K562 (cell line): ENCODE data around the gene FUT6. TPM values are rescaled to one million over a fixed set of nuclear protein-coding genes. Genes with fewer than 3 reads are reported as not detected.

ENCODE experiments used
- CHD1 ChIP-seq: fragments of 200-600 bp; sonication (generic); IDR thresholded peaks from one replicate; pipeline ENCODE4 v1.6.1; 2012; ENCODE audit warnings: mild to moderate bottlenecking, moderate library complexity, low read length, inconsistent platforms
- ILF3 ChIP-seq: fragments of 450-650 bp; IDR thresholded peaks from 2 replicates; pipeline ENCODE4 v1.6.1; 2018; ENCODE audit warnings: antibody characterized with exemption, mild to moderate bottlenecking, moderate library complexity, borderline replicate concordance
- NCOA1 ChIP-seq: fragments of 450-650 bp; IDR thresholded peaks from 2 replicates; pipeline ENCODE4 v1.6.1; 2016; ENCODE audit warnings: low read depth
- NFXL1 ChIP-seq: fragments of 450-650 bp; formaldehyde crosslinking; IDR thresholded peaks from 2 replicates; pipeline ENCODE4 v1.4.0; 2021; ENCODE audit warnings: mild to moderate bottlenecking
- POLR2AphosphoS2 ChIP-seq: IDR thresholded peaks from 2 replicates; pipeline ENCODE4 v1.6.1; 2012; ENCODE audit warnings: low read length, improper control_type of control experiment
- RAD21 ChIP-seq, 2 experiments: fragments of 250-450 bp in 1 of 2; fragments of 450-650 bp in 1 of 2; sonication (Bioruptor Pico) in 1 of 2; formaldehyde crosslinking in 1 of 2; IDR thresholded peaks in 1 of 2; conservative IDR thresholded peaks in 1 of 2; 2 replicates each; pipeline versions ENCODE4 v1.4.0 to v1.8.0; 2020 to 2022; ENCODE audit warnings: mild to moderate bottlenecking in 2 of 2, moderate library complexity in 1 of 2
- TBL1XR1 ChIP-seq, 2 experiments: IDR thresholded peaks; 2 replicates each; pipeline ENCODE4 v1.6.1; 2012; ENCODE audit warnings: improper control_type of control experiment in 2 of 2, low read length in 2 of 2, mild to moderate bottlenecking in 1 of 2
- TEAD2 ChIP-seq: fragments of 450-650 bp; IDR thresholded peaks from 2 replicates; pipeline ENCODE4 v1.6.1; 2016; ENCODE audit warnings: missing genetic modification characterization, control low read depth, missing compliant biosample characterization
- ZBED1 ChIP-seq: IDR thresholded peaks from 2 replicates; pipeline ENCODE4 v1.6.1; 2014
- ZBTB8A ChIP-seq: fragments of 450-650 bp; IDR thresholded peaks from 2 replicates; pipeline ENCODE4 v1.6.1; 2018; ENCODE audit warnings: mild to moderate bottlenecking, moderate library complexity; ENCODE audit not compliant: partially characterized antibody
- ZNF239 ChIP-seq: fragments of 250-450 bp; sonication (Bioruptor Pico); IDR thresholded peaks from 2 replicates; pipeline ENCODE4 v1.4.0; 2020; ENCODE audit warnings: mild to moderate bottlenecking
- polyA plus RNA-seq, 8 experiments: library from polyadenylated mRNA; depleted of rRNA in 4 of 8; stranded (reverse) in 5 of 8; unstranded in 3 of 8; fragments of >200 nt; fragmentation: Nextera tagmentation in 2 of 8; fragmentation: Illumina TruSeq in 1 of 8; extraction: Ambion mirVana in 2 of 8; extraction: Trizol in 1 of 8; gene quantifications; 2 replicates each; pipeline versions ENCODE4 v1.2.1 to v1.2.3, GENCODE V29; 2011 to 2014; ENCODE audit warnings: inconsistent platforms in 1 of 8, missing spikeins in 1 of 8
- total RNA-seq, 7 experiments: library from RNA; depleted of rRNA in 6 of 7; stranded (reverse); fragments of >200 nt in 6 of 7; fragmentation: Illumina TruSeq in 2 of 7; extraction: Trizol in 2 of 7; gene quantifications; 2 replicates each; pipeline versions ENCODE4 v1.2.1 to v1.2.3, GENCODE V29; 2011 to 2021; ENCODE audit warnings: low replicate concordance in 1 of 7
- TF ChIP-seq, protein P1 (sequence below): sonication (generic); formaldehyde crosslinking; IDR thresholded peaks from 2 replicates; pipeline ENCODE4 v1.8.0; 2023; ENCODE audit warnings: missing genetic modification reagents, mild to moderate bottlenecking, borderline replicate concordance
- TF ChIP-seq, protein P2 (sequence below): sonication (generic); formaldehyde crosslinking; IDR thresholded peaks from 2 replicates; pipeline ENCODE4 v1.8.0; 2022; ENCODE audit warnings: missing genetic modification reagents, mild to moderate bottlenecking, borderline replicate concordance
- TF ChIP-seq, protein P3 (sequence below): fragments of 450-650 bp; IDR thresholded peaks from 2 replicates; pipeline ENCODE4 v1.6.1; 2016; ENCODE audit warnings: borderline replicate concordance
- TF ChIP-seq, protein P4 (sequence below): fragments of 200-400 bp; formaldehyde crosslinking; IDR thresholded peaks from 2 replicates; pipeline ENCODE4 v1.6.1; 2017; ENCODE audit warnings: mild to moderate bottlenecking, low read depth, low read length, moderate library complexity

Gene FUT6
- total and polyA plus RNA-seq, 9 of the 15 experiments (the other 6 are each of a cell fraction or from before 2014, with no cell fraction given): 0.04 TPM; not detected in 8

DNA sequence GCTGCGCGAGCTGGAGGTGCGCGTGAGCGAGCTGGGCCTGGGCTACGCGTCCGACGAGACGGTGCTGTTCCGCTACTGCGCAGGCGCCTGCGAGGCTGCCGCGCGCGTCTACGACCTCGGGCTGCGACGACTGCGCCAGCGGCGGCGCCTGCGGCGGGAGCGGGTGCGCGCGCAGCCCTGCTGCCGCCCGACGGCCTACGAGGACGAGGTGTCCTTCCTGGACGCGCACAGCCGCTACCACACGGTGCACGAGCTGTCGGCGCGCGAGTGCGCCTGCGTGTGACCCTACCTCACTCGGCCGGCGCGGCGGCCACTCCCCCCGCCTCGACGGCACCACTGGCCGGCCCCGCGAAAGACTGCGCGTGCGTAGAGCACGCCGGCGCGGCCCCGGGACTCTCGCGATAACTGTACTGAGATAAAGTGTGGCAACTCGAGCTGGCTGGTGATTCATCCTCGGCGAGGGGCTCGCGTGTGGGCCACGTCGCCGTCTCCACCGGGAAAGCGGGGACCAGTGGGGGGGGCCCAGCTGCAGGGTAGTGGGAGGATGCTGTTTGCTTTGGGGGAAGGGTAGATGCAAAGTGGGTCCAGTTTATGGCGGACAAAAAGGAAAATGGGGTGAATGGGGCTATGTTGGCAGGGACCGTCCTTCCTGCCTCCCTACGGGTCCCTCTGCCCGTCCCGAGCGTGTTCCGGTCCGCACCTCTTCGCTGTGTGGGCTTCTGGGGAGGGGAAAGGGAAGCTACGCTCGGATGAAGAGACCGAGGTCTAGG, 11.4 kb downstream of the FUT6 start (continued):
- TF ChIP-seq TEAD2 (tag) (no peak), TBL1XR1 (IDR thresholded peaks at IDR 0.05; ENCODE audit: low read length in 2 of 2) (0 out of 4 replicates have a peak, but pooled peaks of 1 of the 2 experiments have one; percentile 9), ZNF239 (CRISPR knock-in tag) (no peak), ZBTB8A (no peak), POLR2AphosphoS2 (peak; percentile 90; the same call in 1 of the 2 replicates), NFXL1 (CRISPR knock-in tag) (peak; percentile 73; the same call in 1 of the 2 replicates), ZBED1 (no peak), RAD21 (CRISPR knock-in tag; conservative IDR thresholded peaks at IDR 0.05 in 1 of 2, IDR thresholded peaks at IDR 0.05 in 1 of 2) (no peak), NCOA1 (no peak; the same call in 1 of the 2 replicates), ILF3 (no peak), CHD1 (no peak)
- TF ChIP-seq, protein P1, sequence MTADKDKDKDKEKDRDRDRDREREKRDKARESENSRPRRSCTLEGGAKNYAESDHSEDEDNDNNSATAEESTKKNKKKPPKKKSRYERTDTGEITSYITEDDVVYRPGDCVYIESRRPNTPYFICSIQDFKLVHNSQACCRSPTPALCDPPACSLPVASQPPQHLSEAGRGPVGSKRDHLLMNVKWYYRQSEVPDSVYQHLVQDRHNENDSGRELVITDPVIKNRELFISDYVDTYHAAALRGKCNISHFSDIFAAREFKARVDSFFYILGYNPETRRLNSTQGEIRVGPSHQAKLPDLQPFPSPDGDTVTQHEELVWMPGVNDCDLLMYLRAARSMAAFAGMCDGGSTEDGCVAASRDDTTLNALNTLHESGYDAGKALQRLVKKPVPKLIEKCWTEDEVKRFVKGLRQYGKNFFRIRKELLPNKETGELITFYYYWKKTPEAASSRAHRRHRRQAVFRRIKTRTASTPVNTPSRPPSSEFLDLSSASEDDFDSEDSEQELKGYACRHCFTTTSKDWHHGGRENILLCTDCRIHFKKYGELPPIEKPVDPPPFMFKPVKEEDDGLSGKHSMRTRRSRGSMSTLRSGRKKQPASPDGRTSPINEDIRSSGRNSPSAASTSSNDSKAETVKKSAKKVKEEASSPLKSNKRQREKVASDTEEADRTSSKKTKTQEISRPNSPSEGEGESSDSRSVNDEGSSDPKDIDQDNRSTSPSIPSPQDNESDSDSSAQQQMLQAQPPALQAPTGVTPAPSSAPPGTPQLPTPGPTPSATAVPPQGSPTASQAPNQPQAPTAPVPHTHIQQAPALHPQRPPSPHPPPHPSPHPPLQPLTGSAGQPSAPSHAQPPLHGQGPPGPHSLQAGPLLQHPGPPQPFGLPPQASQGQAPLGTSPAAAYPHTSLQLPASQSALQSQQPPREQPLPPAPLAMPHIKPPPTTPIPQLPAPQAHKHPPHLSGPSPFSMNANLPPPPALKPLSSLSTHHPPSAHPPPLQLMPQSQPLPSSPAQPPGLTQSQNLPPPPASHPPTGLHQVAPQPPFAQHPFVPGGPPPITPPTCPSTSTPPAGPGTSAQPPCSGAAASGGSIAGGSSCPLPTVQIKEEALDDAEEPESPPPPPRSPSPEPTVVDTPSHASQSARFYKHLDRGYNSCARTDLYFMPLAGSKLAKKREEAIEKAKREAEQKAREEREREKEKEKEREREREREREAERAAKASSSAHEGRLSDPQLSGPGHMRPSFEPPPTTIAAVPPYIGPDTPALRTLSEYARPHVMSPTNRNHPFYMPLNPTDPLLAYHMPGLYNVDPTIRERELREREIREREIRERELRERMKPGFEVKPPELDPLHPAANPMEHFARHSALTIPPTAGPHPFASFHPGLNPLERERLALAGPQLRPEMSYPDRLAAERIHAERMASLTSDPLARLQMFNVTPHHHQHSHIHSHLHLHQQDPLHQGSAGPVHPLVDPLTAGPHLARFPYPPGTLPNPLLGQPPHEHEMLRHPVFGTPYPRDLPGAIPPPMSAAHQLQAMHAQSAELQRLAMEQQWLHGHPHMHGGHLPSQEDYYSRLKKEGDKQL: no peak
- TF ChIP-seq, protein P2, sequence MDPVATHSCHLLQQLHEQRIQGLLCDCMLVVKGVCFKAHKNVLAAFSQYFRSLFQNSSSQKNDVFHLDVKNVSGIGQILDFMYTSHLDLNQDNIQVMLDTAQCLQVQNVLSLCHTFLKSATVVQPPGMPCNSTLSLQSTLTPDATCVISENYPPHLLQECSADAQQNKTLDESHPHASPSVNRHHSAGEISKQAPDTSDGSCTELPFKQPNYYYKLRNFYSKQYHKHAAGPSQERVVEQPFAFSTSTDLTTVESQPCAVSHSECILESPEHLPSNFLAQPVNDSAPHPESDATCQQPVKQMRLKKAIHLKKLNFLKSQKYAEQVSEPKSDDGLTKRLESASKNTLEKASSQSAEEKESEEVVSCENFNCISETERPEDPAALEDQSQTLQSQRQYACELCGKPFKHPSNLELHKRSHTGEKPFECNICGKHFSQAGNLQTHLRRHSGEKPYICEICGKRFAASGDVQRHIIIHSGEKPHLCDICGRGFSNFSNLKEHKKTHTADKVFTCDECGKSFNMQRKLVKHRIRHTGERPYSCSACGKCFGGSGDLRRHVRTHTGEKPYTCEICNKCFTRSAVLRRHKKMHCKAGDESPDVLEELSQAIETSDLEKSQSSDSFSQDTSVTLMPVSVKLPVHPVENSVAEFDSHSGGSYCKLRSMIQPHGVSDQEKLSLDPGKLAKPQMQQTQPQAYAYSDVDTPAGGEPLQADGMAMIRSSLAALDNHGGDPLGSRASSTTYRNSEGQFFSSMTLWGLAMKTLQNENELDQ (CRISPR knock-in tag): no peak
- TF ChIP-seq, protein P3, sequence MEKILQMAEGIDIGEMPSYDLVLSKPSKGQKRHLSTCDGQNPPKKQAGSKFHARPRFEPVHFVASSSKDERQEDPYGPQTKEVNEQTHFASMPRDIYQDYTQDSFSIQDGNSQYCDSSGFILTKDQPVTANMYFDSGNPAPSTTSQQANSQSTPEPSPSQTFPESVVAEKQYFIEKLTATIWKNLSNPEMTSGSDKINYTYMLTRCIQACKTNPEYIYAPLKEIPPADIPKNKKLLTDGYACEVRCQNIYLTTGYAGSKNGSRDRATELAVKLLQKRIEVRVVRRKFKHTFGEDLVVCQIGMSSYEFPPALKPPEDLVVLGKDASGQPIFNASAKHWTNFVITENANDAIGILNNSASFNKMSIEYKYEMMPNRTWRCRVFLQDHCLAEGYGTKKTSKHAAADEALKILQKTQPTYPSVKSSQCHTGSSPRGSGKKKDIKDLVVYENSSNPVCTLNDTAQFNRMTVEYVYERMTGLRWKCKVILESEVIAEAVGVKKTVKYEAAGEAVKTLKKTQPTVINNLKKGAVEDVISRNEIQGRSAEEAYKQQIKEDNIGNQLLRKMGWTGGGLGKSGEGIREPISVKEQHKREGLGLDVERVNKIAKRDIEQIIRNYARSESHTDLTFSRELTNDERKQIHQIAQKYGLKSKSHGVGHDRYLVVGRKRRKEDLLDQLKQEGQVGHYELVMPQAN: peak; percentile 18; the same call in 1 of the 2 replicates
- TF ChIP-seq, protein P4, sequence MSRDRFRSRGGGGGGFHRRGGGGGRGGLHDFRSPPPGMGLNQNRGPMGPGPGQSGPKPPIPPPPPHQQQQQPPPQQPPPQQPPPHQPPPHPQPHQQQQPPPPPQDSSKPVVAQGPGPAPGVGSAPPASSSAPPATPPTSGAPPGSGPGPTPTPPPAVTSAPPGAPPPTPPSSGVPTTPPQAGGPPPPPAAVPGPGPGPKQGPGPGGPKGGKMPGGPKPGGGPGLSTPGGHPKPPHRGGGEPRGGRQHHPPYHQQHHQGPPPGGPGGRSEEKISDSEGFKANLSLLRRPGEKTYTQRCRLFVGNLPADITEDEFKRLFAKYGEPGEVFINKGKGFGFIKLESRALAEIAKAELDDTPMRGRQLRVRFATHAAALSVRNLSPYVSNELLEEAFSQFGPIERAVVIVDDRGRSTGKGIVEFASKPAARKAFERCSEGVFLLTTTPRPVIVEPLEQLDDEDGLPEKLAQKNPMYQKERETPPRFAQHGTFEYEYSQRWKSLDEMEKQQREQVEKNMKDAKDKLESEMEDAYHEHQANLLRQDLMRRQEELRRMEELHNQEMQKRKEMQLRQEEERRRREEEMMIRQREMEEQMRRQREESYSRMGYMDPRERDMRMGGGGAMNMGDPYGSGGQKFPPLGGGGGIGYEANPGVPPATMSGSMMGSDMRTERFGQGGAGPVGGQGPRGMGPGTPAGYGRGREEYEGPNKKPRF: no peak
